Large intestine (tissue), 3 donors: ENCODE measurements around the gene GIPC1. TPM values are rescaled to one million over a fixed set of nuclear protein-coding genes. Genes with fewer than 3 reads are reported as not detected.

Experiments used
- DNase-seq, 2 donors: peaks; one replicate each; pipeline versions ENCODE4 v3.0.0 to v3.0.0-alpha.2; 2013
- H3K27ac ChIP-seq: one replicate; pipeline ENCODE4 v1.5.1; 2013; ENCODE audit warnings: low read length
- H3K27me3 ChIP-seq: 2 replicates; pipeline ENCODE4 v1.6.1; 2013; ENCODE audit warnings: low read length; ENCODE audit not compliant: control insufficient read depth, insufficient read depth
- H3K36me3 ChIP-seq: 2 replicates; pipeline ENCODE4 v1.6.1; 2013; ENCODE audit warnings: low read length; ENCODE audit not compliant: control insufficient read depth, insufficient read depth
- H3K4me1 ChIP-seq: one replicate; pipeline ENCODE4 v1.6.1; 2013; ENCODE audit warnings: low read length; ENCODE audit not compliant: control insufficient read depth, insufficient read depth
- H3K4me3 ChIP-seq: one replicate; pipeline ENCODE4 v1.5.1; 2013; ENCODE audit warnings: low read length
- H3K9me3 ChIP-seq: one replicate; pipeline ENCODE4 v1.6.1; 2013; ENCODE audit warnings: mild to moderate bottlenecking, low read depth, low read length, moderate library complexity; ENCODE audit not compliant: control insufficient read depth
- WGBS: methylation state at CpG from one replicate; pipeline ENCODE4 v1.1.5; 2013; ENCODE audit warnings: low lambda C conversion rate; ENCODE audit not compliant: insufficient coverage; 5-methylcytosine and 5-hydroxymethylcytosine counted together
- polyA plus RNA-seq: library from polyadenylated mRNA; unstranded; fragments of 120-200 nt; gene quantifications from one replicate; pipeline ENCODE4 v1.2.1, GENCODE V29; 2013

Gene GIPC1
- polyA plus RNA-seq, 1 donor = 43.7 TPM

DNA sequence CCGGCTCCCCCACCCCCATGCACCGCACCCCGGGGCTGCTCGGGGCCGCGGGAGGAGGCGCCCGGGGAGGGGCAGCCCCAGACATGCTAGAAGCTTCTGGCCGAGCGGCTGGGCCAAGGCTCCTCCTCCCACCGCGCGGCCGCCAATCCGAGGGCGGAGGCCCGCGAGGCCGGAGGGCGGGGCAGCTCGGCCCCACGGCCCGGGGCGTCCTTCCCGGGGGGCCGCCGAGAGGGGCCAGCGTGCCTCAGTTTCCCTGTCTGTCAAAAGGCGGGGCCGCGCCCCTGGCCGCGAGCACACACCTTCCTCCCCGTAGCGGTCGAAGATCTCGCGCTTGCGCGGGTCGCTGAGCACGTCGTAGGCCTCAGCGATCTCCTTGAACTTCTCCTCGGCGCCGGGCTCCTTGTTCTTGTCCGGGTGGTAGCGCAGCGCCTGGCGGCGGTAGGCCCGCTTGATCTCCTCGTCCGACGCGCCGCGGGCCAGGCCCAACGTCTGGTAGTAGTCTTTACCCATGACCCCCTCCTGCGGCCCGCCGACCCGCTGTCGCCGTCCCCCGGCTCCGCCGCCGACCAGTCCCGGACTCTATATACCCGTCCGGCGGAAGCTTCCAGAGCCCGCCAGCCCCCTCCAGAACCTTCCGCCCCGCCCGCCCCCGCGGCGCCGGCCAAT lies 22.0 kb upstream of the GIPC1 start, which contains the start of gene DNAJB1:
Gene DNAJB1 (minus strand): TSS at position 558 of the 666 bp plus-strand sequence. CDS start 48 bp downstream, at position 510.
- WGBS = no CpG with 5 or more reads among the region's 82 CpGs
- H3K36me3 ChIP-seq = peaks cover 33% of the 10 kb centered on the region
- peak within 1 kb of the TSS; percentile 100 for H3K27ac ChIP-seq
- no peaks in the 10 kb centered on the region for H3K27me3 ChIP-seq
- H3K4me3 ChIP-seq = peak within 1 kb of the TSS; percentile 100
- peaks cover 32% of the 10 kb centered on the region for H3K4me1 ChIP-seq
- no peaks in the 10 kb centered on the region for H3K9me3 ChIP-seq
- DNase-seq = peak; percentile 82 to 92

DNA sequence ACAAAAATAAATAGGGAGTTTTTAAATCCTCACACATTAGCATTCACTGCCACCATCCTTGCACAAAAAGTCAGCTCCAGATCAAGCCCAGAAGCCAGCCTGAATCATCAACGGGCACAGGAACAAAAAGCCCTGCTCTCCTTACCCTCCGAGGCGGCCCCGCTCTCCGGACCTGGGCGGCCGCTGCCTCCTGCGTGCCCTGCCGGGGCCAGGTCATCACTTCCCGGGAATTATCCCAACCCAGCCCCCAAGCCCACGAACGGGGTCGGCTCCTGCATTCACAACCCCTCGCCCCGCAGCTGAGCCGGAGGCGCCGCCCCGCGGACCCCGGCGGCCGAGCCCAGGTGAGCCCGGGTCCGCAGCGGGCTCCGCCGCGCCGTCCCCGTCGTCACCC lies 21.5 kb upstream of the GIPC1 start:
- H3K4me1 ChIP-seq = peaks cover 30% of the 10 kb centered on the region
- H3K9me3 ChIP-seq = no peaks in the 10 kb centered on the region
- H3K27me3 ChIP-seq = no peaks in the 10 kb centered on the region
- peak overlapping the region; percentile 71 for H3K4me3 ChIP-seq
- no peak for DNase-seq
- H3K36me3 ChIP-seq = peaks cover 36% of the 10 kb centered on the region
- H3K27ac ChIP-seq = peak overlapping the region; percentile 76
- WGBS = no CpG with 5 or more reads among the region's 32 CpGs

DNA sequence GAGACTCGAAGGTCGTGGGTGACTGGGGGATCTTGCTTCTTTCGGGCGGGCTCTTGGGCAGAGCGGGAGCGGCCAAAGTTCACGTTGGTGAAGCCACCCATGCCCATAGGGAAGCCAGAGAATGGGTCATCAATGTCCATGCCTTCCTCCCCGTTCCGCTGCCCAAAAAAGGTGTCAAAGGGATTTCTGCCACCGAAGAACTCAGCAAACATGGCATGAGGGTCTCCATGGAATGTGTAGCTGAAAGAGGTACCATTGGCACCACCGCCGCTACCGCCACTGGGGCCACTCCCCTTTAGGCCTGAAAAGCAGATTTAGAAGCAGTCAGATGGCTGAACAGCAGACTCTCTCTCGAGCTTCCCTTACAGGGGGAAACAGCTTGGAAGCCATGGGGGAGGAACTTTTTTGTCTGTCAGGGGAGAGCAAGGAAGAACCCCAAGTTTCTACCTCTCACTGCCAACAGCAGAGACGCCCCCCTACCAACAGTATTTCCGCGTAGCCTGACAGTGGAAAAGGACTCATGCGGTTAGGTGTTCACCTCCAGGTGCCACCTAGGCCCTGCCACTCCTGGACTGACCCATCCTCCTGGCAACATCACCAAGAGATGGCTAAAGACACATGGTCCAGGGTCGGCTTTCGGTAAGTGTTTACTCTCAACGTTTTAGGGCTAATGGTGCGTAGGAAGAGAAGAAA lies 21.0 kb upstream of the GIPC1 start:
- Histone ChIP-seq H3K27me3 (no peaks in the 10 kb centered on the region), H3K4me1 (peaks cover 28% of the 10 kb centered on the region), H3K9me3 (no peaks in the 10 kb centered on the region), H3K4me3 (peak overlapping the region; percentile 71), H3K27ac (peak overlapping the region; percentile 76), H3K36me3 (peaks cover 36% of the 10 kb centered on the region)
- WGBS = no CpG with 5 or more reads among the region's 22 CpGs
- peak in 1 of 2 donors; percentile 28 for DNase-seq

- DNase-seq = no peak
- H3K27me3 ChIP-seq = no peaks in the 10 kb centered on the region
Measured at GRCh38 chr19:14516048-14516534, 20.2 kb upstream of the GIPC1 start.

DNA sequence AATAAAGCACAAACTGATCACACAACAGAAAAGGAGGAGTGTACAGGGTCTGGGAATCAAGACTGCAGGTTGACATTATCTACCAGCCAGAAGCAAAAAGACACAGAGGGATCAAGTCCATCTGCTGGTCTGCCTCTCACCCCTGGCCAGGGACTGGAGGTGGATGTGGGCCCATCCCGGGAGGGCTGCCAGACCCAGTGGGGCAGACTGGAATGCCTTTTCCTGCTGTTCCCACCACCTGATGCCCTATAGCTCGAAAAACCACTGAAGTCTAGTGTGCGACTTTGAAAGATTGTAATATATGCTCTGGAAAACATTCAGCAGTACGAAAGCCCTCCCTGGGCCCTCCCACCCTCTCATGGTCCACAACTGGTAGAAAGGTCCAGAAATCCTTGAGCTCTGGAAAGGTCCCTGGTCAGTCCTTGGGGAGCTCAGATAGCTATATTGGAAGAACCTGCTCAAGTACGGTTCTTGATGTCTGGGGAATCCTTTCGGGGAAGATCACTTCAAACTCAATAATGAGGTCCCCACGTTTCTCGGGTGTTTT lies 19.6 kb upstream of the GIPC1 start:
- Histone ChIP-seq H3K4me1 (peaks cover 28% of the 10 kb centered on the region), H3K9me3 (no peaks in the 10 kb centered on the region), H3K36me3 (peaks cover 36% of the 10 kb centered on the region), H3K4me3 (no peak overlapping the region), H3K27me3 (no peaks in the 10 kb centered on the region), H3K27ac (no peak overlapping the region)
- no peak for DNase-seq
- WGBS = no CpG with 5 or more reads among the region's 8 CpGs

More at GRCh38 chr19:14516048-14516534, 20.2 kb upstream of the GIPC1 start:
- Histone ChIP-seq H3K4me1 (peaks cover 28% of the 10 kb centered on the region), H3K4me3 (peak overlapping the region; percentile 71), H3K36me3 (peaks cover 36% of the 10 kb centered on the region), H3K9me3 (no peaks in the 10 kb centered on the region), H3K27ac (no peak overlapping the region)
- no CpG with 5 or more reads among the region's 15 CpGs for WGBS

GRCh38 chr19:14514215-14514863 lies 18.4 kb upstream of the GIPC1 start:
- H3K4me1 ChIP-seq = peaks cover 28% of the 10 kb centered on the region
- peak in 1 of 2 donors; percentile 34 for DNase-seq
- no peak overlapping the region for H3K27ac ChIP-seq
- H3K36me3 ChIP-seq = peaks cover 36% of the 10 kb centered on the region
- WGBS = no CpG with 5 or more reads among the region's 8 CpGs
- H3K27me3 ChIP-seq = no peaks in the 10 kb centered on the region
- no peak overlapping the region for H3K4me3 ChIP-seq
- no peaks in the 10 kb centered on the region for H3K9me3 ChIP-seq

DNA sequence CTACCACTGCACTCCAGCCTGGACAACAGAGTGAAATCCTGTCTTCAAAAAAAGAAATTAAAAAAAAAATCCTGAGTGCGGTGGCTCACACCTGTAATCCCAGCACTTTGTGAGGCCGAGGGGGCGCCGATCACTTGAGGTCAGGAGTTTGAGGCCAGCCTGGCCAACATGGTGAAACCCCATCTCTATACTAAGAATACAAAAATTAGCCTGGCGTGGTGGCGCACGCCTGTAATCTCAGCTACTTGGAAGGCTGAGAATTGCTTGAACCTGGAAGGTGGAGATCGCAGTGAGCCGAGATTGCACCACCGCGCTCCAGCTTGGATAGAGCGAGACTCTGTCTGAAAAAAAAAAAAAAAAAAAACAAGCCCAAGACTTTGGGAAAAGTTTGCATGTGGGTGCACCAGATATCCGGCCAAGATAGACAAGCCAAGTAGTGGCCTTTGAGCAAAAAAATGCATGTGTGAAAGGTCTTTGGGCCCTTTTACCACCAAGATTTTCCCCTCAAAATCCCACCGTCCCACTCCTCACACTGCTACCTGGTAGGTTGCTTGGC lies 16.6 kb upstream of the GIPC1 start:
- Histone ChIP-seq H3K27ac (no peak overlapping the region), H3K27me3 (no peaks in the 10 kb centered on the region), H3K4me3 (no peak overlapping the region), H3K4me1 (peaks cover 26% of the 10 kb centered on the region), H3K9me3 (no peaks in the 10 kb centered on the region), H3K36me3 (peaks cover 36% of the 10 kb centered on the region)
- no peak for DNase-seq
- WGBS = 94% methylated on average over 2 of the region's 14 CpGs

- WGBS = no CpG with 5 or more reads among the region's 4 CpGs
- no peak for DNase-seq
- Histone ChIP-seq H3K4me3 (no peak overlapping the region), H3K4me1 (peaks cover 25% of the 10 kb centered on the region), H3K27ac (no peak overlapping the region), H3K9me3 (no peaks in the 10 kb centered on the region), H3K36me3 (peaks cover 31% of the 10 kb centered on the region), H3K27me3 (no peaks in the 10 kb centered on the region)
Measured at GRCh38 chr19:14511229-14511593, 15.3 kb upstream of the GIPC1 start.

- Histone ChIP-seq H3K4me1 (peaks cover 25% of the 10 kb centered on the region), H3K27me3 (no peaks in the 10 kb centered on the region)
Measured at GRCh38 chr19:14510311-14511228, 14.6 kb upstream of the GIPC1 start.

More at GRCh38 chr19:14510311-14511228, 14.6 kb upstream of the GIPC1 start:
- no peaks in the 10 kb centered on the region for H3K9me3 ChIP-seq
- DNase-seq = peak in 1 of 2 donors; percentile 30
- peaks cover 25% of the 10 kb centered on the region for H3K36me3 ChIP-seq
- WGBS = 63% methylated on average over 7 of the region's 22 CpGs
- H3K27ac ChIP-seq = no peak overlapping the region
- H3K4me3 ChIP-seq = no peak overlapping the region
